K562 (cell line): Measurements from ENCODE around the gene EMD. TPM values are rescaled to one million over a fixed set of nuclear protein-coding genes. Genes with fewer than 3 reads are reported as not detected.

Experiments
- BCL6 ChIP-seq: fragments of 250-450 bp; sonication (Bioruptor Pico); IDR thresholded peaks from 2 replicates; pipeline ENCODE4 v1.4.0; 2020
- CEBPB ChIP-seq: fragments of 450-650 bp; IDR thresholded peaks from 2 replicates; pipeline ENCODE4 v1.6.1; 2016; ENCODE audit warnings: missing genetic modification characterization, missing compliant biosample characterization
- CEBPG ChIP-seq, 3 experiments: fragments of 200-800 bp in 1 of 3; sonication (Bioruptor generic) in 1 of 3; sonication (generic) in 1 of 3; formaldehyde crosslinking in 1 of 3; IDR thresholded peaks in 2 of 3; conservative IDR thresholded peaks in 1 of 3; 2 replicates each; pipeline versions ENCODE4 v1.6.1 to v1.8.0; 2016 to 2022; ENCODE audit warnings: missing compliant biosample characterization in 2 of 3, missing genetic modification characterization in 2 of 3, mild to moderate bottlenecking in 1 of 3, missing genetic modification reagents in 1 of 3
- DMBX1 ChIP-seq: fragments of 250-450 bp; sonication (Bioruptor Pico); IDR thresholded peaks from 2 replicates; pipeline ENCODE4 v1.8.0; 2022; ENCODE audit warnings: inconsistent platforms, mild to moderate bottlenecking, moderate library complexity, borderline replicate concordance
- DPF2 ChIP-seq: fragments of 450-650 bp; IDR thresholded peaks from 2 replicates; pipeline ENCODE4 v1.6.1; 2016
- E2F3 ChIP-seq: fragments of 250-450 bp; sonication (Bioruptor Pico); IDR thresholded peaks from 2 replicates; pipeline ENCODE4 v1.4.0; 2020; ENCODE audit warnings: mild to moderate bottlenecking
- ILF3 ChIP-seq: fragments of 450-650 bp; IDR thresholded peaks from 2 replicates; pipeline ENCODE4 v1.6.1; 2018; ENCODE audit warnings: antibody characterized with exemption, mild to moderate bottlenecking, moderate library complexity, borderline replicate concordance
- L3MBTL2 ChIP-seq: fragments of 450-650 bp; IDR thresholded peaks from 2 replicates; pipeline ENCODE4 v1.6.1; 2016; ENCODE audit warnings: mild to moderate bottlenecking, moderate library complexity
- MAFG ChIP-seq: fragments of 450-650 bp; conservative IDR thresholded peaks from 2 replicates; pipeline ENCODE4 v1.6.1; 2016; ENCODE audit warnings: missing genetic modification characterization, missing compliant biosample characterization
- MCM3 ChIP-seq: fragments of 450-650 bp; IDR thresholded peaks from 2 replicates; pipeline ENCODE4 v1.6.1; 2016
- SMARCA4 ChIP-seq: fragments of 450-650 bp; IDR thresholded peaks from 2 replicates; pipeline ENCODE4 v1.6.1; 2016
- SMARCB1 ChIP-seq: IDR thresholded peaks from 2 replicates; pipeline ENCODE4 v1.6.1; 2011; ENCODE audit warnings: improper control_type of control experiment, low read depth; ENCODE audit not compliant: insufficient read length
- U2AF2 ChIP-seq: fragments of 200-400 bp; formaldehyde crosslinking; optimal IDR thresholded peaks from 2 replicates; pipeline ENCODE3; 2017; ENCODE audit warnings: low read depth, mild to moderate bottlenecking, low read length
- ZNF224 ChIP-seq: sonication (generic); formaldehyde crosslinking; IDR thresholded peaks from 2 replicates; pipeline ENCODE4 v1.8.0; 2022; ENCODE audit warnings: mild to moderate bottlenecking, missing genetic modification reagents
- ZNF764 ChIP-seq: fragments of 250-450 bp; sonication (Bioruptor Pico); IDR thresholded peaks from 2 replicates; pipeline ENCODE4 v1.4.0; 2020; ENCODE audit warnings: low read depth, mild to moderate bottlenecking, moderate library complexity
- polyA plus RNA-seq, 8 experiments: library from polyadenylated mRNA; depleted of rRNA in 4 of 8; stranded (reverse) in 5 of 8; unstranded in 3 of 8; fragments of >200 nt; fragmentation: Nextera tagmentation in 2 of 8; fragmentation: Illumina TruSeq in 1 of 8; extraction: Ambion mirVana in 2 of 8; extraction: Trizol in 1 of 8; gene quantifications; 2 replicates each; pipeline versions ENCODE4 v1.2.1 to v1.2.3, GENCODE V29; 2011 to 2014; ENCODE audit warnings: inconsistent platforms in 1 of 8, missing spikeins in 1 of 8
- total RNA-seq, 7 experiments: library from RNA; depleted of rRNA in 6 of 7; stranded (reverse); fragments of >200 nt in 6 of 7; fragmentation: Illumina TruSeq in 2 of 7; extraction: Trizol in 2 of 7; gene quantifications; 2 replicates each; pipeline versions ENCODE4 v1.2.1 to v1.2.3, GENCODE V29; 2011 to 2021; ENCODE audit warnings: low replicate concordance in 1 of 7
- TF ChIP-seq, protein P1 (sequence below): sonication (generic); formaldehyde crosslinking; IDR thresholded peaks from 2 replicates; pipeline ENCODE4 v1.8.0; 2022; ENCODE audit warnings: missing genetic modification reagents, mild to moderate bottlenecking, borderline replicate concordance
- TF ChIP-seq, protein P2 (sequence below): fragments of 250-450 bp; sonication (Bioruptor Pico); IDR thresholded peaks from 2 replicates; pipeline ENCODE4 v1.8.0; 2021; ENCODE audit warnings: borderline replicate concordance, mild to moderate bottlenecking, moderate library complexity; ENCODE audit not compliant: poor library complexity, severe bottlenecking
- TF ChIP-seq, protein P3 (sequence below): sonication (generic); formaldehyde crosslinking; IDR thresholded peaks from 2 replicates; pipeline ENCODE4 v1.8.0; 2022; ENCODE audit warnings: mild to moderate bottlenecking, missing genetic modification reagents
- TF ChIP-seq, protein P4 (sequence below): fragments of 450-650 bp; IDR thresholded peaks from 2 replicates; pipeline ENCODE4 v1.6.1; 2016; ENCODE audit warnings: antibody characterized with exemption
- TF ChIP-seq, protein P5 (sequence below): fragments of 250-450 bp; sonication (Bioruptor Pico); IDR thresholded peaks from 2 replicates; pipeline ENCODE4 v1.9.0; 2021; ENCODE audit warnings: mild to moderate bottlenecking
- TF ChIP-seq, protein P6 (sequence below), 2 experiments: IDR thresholded peaks; 2 replicates each; pipeline ENCODE4 v1.6.1; 2011; ENCODE audit warnings: borderline replicate concordance in 1 of 2, control low read depth in 1 of 2, low read depth in 1 of 2, low read length in 1 of 2, mild to moderate bottlenecking in 1 of 2, mixed read lengths in 1 of 2, moderate library complexity in 1 of 2; ENCODE audit not compliant: insufficient read depth in 1 of 2, insufficient read length in 1 of 2, poor library complexity in 1 of 2, severe bottlenecking in 1 of 2; ENCODE audit errors: extremely low read depth in 1 of 2

Gene EMD
- total and polyA plus RNA-seq, 9 of the 15 experiments (the other 6 are each of a cell fraction or from before 2014, with no cell fraction given), result 2.3 to 206 (median 61.9) TPM

DNA sequence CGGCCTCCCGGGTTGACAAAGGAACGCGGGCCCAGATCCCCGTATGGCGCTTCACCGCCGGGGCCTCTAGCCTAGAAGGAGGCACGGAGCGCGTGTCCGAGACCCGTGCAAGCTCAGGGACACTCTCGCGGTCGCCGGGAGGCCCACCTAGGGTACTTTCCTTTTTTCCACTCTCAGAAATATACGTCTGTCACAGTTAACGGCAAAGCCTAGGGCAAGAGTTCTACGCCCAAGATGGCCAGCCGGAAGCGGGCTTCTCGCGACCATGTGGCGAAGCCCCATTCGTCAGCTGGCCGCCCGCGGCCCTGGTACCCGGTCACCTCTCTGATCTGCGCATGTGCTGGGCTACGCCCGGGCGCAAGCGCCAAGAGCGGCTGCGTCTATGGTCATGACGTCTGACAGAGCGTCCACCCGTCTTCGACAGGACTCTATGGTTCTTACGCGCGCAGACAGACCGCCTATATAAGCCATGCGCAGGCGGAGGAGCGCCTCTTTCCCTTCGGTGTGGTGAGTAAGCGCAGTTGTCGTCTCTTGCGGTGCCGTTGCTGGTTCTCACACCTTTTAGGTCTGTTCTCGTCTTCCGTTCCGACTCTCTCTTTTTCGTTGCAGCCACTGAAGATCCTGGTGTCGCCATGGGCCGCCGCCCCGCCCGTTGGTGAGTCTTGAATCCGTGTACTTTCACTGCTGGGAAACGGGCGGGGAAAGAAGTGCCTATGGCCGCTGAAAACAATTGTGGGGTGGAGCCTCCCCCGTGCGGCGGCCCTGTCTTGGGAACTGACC lies 19.0 kb downstream of the EMD start, which contains the start of gene RPL10 (continued):
- TF ChIP-seq, protein P1, sequence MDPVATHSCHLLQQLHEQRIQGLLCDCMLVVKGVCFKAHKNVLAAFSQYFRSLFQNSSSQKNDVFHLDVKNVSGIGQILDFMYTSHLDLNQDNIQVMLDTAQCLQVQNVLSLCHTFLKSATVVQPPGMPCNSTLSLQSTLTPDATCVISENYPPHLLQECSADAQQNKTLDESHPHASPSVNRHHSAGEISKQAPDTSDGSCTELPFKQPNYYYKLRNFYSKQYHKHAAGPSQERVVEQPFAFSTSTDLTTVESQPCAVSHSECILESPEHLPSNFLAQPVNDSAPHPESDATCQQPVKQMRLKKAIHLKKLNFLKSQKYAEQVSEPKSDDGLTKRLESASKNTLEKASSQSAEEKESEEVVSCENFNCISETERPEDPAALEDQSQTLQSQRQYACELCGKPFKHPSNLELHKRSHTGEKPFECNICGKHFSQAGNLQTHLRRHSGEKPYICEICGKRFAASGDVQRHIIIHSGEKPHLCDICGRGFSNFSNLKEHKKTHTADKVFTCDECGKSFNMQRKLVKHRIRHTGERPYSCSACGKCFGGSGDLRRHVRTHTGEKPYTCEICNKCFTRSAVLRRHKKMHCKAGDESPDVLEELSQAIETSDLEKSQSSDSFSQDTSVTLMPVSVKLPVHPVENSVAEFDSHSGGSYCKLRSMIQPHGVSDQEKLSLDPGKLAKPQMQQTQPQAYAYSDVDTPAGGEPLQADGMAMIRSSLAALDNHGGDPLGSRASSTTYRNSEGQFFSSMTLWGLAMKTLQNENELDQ (CRISPR knock-in tag), result peak; percentile 89
- TF ChIP-seq CEBPG (CRISPR knock-in tag; IDR thresholded peaks at IDR 0.05), result 0 out of 2 replicates have a peak, but pooled peaks have one; percentile 13
- TF ChIP-seq CEBPG (tag; conservative IDR thresholded peaks at IDR 0.05 in 1 of 2, IDR thresholded peaks at IDR 0.05 in 1 of 2), result no peak
- TF ChIP-seq E2F3 (CRISPR knock-in tag), result 0 out of 2 replicates have a peak, but pooled peaks have one; percentile 5
- TF ChIP-seq ZNF764 (CRISPR knock-in tag), result no peak
- TF ChIP-seq, protein P2, sequence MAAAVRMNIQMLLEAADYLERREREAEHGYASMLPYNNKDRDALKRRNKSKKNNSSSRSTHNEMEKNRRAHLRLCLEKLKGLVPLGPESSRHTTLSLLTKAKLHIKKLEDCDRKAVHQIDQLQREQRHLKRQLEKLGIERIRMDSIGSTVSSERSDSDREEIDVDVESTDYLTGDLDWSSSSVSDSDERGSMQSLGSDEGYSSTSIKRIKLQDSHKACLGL (CRISPR knock-in tag), result no peak
- TF ChIP-seq ZNF224 (CRISPR knock-in tag), result peak; percentile 57; the same call in 1 of the 2 replicates
- TF ChIP-seq L3MBTL2, result peak; percentile 91
- no peak for TF ChIP-seq SMARCA4
- TF ChIP-seq, protein P3, sequence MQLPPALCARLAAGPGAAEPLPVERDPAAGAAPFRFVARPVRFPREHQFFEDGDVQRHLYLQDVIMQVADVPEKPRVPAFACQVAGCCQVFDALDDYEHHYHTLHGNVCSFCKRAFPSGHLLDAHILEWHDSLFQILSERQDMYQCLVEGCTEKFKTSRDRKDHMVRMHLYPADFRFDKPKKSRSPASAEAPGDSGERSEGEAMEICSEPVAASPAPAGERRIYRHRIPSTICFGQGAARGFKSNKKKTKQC (CRISPR knock-in tag), result peak; percentile 75
- TF ChIP-seq DPF2, result no peak; the same call in 1 of the 2 replicates
- TF ChIP-seq MCM3, result no peak
- TF ChIP-seq SMARCB1, result no peak
- no peak for TF ChIP-seq CEBPB (tag)
- no peak for TF ChIP-seq MAFG (tag)
- TF ChIP-seq, protein P4, sequence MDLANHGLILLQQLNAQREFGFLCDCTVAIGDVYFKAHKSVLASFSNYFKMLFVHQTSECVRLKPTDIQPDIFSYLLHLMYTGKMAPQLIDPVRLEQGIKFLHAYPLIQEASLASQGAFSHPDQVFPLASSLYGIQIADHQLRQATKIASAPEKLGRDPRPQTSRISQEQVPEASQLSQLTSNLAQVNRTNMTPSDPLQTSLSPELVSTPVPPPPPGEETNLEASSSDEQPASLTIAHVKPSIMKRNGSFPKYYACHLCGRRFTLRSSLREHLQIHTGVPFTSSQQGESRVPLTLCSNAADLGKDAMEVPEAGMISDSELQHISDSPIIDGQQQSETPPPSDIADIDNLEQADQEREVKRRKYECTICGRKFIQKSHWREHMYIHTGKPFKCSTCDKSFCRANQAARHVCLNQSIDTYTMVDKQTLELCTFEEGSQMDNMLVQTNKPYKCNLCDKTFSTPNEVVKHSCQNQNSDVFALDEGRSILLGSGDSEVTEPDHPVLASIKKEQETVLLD, result peak; percentile 95
- no peak for TF ChIP-seq DMBX1
- TF ChIP-seq ILF3, result peak; percentile 19; the same call in 1 of the 2 replicates
- TF ChIP-seq, protein P5, sequence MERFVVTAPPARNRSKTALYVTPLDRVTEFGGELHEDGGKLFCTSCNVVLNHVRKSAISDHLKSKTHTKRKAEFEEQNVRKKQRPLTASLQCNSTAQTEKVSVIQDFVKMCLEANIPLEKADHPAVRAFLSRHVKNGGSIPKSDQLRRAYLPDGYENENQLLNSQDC (CRISPR knock-in tag), result 0 out of 2 replicates have a peak, but pooled peaks have one; percentile 70
- no peak for TF ChIP-seq BCL6 (CRISPR knock-in tag)
- TF ChIP-seq, protein P6, sequence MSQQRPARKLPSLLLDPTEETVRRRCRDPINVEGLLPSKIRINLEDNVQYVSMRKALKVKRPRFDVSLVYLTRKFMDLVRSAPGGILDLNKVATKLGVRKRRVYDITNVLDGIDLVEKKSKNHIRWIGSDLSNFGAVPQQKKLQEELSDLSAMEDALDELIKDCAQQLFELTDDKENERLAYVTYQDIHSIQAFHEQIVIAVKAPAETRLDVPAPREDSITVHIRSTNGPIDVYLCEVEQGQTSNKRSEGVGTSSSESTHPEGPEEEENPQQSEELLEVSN (IDR thresholded peaks at IDR 0.05; ENCODE audit: borderline replicate concordance in 1 of 2, extremely low read depth in 1 of 2, insufficient read depth in 1 of 2, insufficient read length in 1 of 2, low read depth in 1 of 2, low read length in 1 of 2, poor library complexity in 1 of 2, severe bottlenecking in 1 of 2), result peak; percentile 82 to 90
- TF ChIP-seq U2AF2, result no peak
